ENCODE results near the gene SPEM1. TPM values are rescaled to one million over a fixed set of nuclear protein-coding genes. Genes with fewer than 3 reads are reported as not detected.

Gene SPEM1
- total and polyA plus RNA-seq, 2 of the 13 experiments (the other 11 are each of a cell fraction or from before 2014, with no cell fraction given) = not detected

DNA sequence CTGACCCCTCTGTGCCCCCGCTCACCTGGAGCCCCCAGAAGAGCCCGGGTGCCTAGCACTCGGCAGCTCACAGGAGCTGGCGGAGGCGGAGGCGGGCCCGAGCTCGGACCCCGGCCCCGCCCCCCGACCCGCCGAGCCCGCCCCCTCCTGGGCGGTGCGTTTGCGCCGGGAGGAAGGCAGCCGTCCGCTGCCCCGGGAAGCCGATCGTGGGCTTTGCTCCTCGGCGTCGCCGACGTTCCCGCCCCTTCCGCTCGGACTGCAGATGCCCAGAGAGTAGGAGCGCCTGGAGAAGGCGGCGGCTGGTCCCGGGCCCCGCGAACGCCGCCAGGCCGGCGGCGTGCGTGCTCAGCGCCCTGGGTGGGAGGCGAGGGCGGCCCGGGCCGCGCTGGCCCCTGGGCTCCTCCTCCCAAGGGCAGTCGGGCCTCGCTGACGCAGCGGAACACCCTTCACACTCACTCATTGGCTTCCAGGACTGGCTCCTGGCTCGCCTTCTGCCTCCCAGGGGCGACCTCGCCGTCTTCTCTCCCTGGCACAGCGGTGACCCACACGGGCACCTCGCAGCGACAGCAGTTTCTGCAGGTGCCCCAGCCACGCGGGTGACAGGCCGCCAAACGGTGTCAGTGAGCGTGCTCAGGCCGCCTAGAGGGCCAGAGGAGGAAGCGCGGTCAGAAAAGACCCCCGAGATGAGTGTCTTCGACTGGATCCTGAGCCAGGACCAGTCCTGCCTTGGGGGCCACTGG lies 25.5 kb upstream of the SPEM1 start, which contains the start of gene PLSCR3:
PLSCR3 (minus strand) TSS at position 74 of the 740 bp plus-strand sequence. CDS start 415 bp downstream, outside the sequence.
- DNase-seq (ENCODE audit: low spot score) (peak; percentile 75), ATAC-seq (peak; percentile 91), FAIRE-seq (no peak)
- Histone ChIP-seq H3K27ac (ENCODE audit: extremely low read length, insufficient read depth, low read length) (peak within 1 kb of the TSS; percentile 76), H2AFZ (ENCODE audit: low read length) (no peak within 1 kb of the TSS), H3K4me3 (replicated peaks in 1 of 3; ENCODE audit: insufficient read depth in 1 of 3, low read depth in 2 of 3, low read length in 3 of 3) (peak within 1 kb of the TSS; percentile 68 to 90 (median 84)), H3K9me3 (ENCODE audit: low read length) (no peaks in the 10 kb centered on the region), H3K27me3 (ENCODE audit: control insufficient read depth in 1 of 2, insufficient read depth in 2 of 2, low read length in 2 of 2) (no peaks in the 10 kb centered on the region), H3K36me3 (replicated peaks in 1 of 2; ENCODE audit: control insufficient read depth in 1 of 2, insufficient read depth in 2 of 2, low read length in 2 of 2) (peaks cover 0 to 2% of the 10 kb centered on the region in 2 experiments; a peak in 2 of 5 replicates), H3K79me2 (ENCODE audit: insufficient read depth, low read length) (no peaks in the 10 kb centered on the region), H4K20me1 (ENCODE audit: insufficient read depth, low read length) (no peaks in the 10 kb centered on the region), H3K4me2 (ENCODE audit: low read depth, low read length) (peak within 1 kb of the TSS; percentile 88), H3K9ac (ENCODE audit: insufficient read depth, low read depth, low read length) (peak within 1 kb of the TSS; percentile 76), H3K4me1 (ENCODE audit: insufficient read depth, low read length) (peaks cover 14% of the 10 kb centered on the region)
- in situ Hi-C loops (cut with HindIII; ENCODE audit: extremely low pct_ligation_motif_present, low pct_unique_long_range_greater_than_20kb) (no loop called here), intact Hi-C loops (cut with micrococcal nuclease; ENCODE audit: unreplicated experiment) (no loop called here)
- CTCF ChIA-PET (ENCODE audit: low intra/inter-chr PET ratio, low total read pairs) = no interaction called here
- POLR2A ChIA-PET = interaction anchor here (0.7 to 2.4 kb wide), 11 partner anchors 9 to 293 kb away, joined by 3 to 76 read pairs (median 4); partner anchors contain the start of genes CHRNB1, NEURL4, POLR2A and SLC35G6
- WGBS (ENCODE audit: low lambda C conversion rate) = 8% methylated on average over 5 of the region's 71 CpGs
- BruUV-seq (replicated peaks) = TSS peak; percentile 84
- TF ChIP-seq MAZ (IDR thresholded peaks at IDR 0.05; ENCODE audit: borderline replicate concordance, low read depth, low read length) (peak; percentile 41; the same call in 1 of the 2 replicates), MAZ (CRISPR knock-in tag; IDR thresholded peaks at IDR 0.05; ENCODE audit: low read depth) (peak; percentile 86), FOXK2 (IDR thresholded peaks at IDR 0.05) (no peak), RBM39 (IDR thresholded peaks at IDR 0.05; ENCODE audit: low read depth, low read length, poor library complexity, severe bottlenecking) (peak; percentile 75), PHF20 (CRISPR knock-in tag; IDR thresholded peaks at IDR 0.05) (peak; percentile 37; the same call in 1 of the 2 replicates), ZNF225 (CRISPR knock-in tag; IDR thresholded peaks at IDR 0.05) (0 out of 2 replicates have a peak, but pooled peaks have one; percentile 51), KAT8 (CRISPR knock-in tag; IDR thresholded peaks at IDR 0.05) (peak; percentile 21; the same call in 1 of the 2 replicates), HOXD1 (CRISPR knock-in tag; IDR thresholded peaks at IDR 0.05) (0 out of 2 replicates have a peak, but pooled peaks have one; percentile 7), ZNF326 (CRISPR knock-in tag; IDR thresholded peaks at IDR 0.05; ENCODE audit: borderline replicate concordance) (no peak)
- TF ChIP-seq, protein P1, sequence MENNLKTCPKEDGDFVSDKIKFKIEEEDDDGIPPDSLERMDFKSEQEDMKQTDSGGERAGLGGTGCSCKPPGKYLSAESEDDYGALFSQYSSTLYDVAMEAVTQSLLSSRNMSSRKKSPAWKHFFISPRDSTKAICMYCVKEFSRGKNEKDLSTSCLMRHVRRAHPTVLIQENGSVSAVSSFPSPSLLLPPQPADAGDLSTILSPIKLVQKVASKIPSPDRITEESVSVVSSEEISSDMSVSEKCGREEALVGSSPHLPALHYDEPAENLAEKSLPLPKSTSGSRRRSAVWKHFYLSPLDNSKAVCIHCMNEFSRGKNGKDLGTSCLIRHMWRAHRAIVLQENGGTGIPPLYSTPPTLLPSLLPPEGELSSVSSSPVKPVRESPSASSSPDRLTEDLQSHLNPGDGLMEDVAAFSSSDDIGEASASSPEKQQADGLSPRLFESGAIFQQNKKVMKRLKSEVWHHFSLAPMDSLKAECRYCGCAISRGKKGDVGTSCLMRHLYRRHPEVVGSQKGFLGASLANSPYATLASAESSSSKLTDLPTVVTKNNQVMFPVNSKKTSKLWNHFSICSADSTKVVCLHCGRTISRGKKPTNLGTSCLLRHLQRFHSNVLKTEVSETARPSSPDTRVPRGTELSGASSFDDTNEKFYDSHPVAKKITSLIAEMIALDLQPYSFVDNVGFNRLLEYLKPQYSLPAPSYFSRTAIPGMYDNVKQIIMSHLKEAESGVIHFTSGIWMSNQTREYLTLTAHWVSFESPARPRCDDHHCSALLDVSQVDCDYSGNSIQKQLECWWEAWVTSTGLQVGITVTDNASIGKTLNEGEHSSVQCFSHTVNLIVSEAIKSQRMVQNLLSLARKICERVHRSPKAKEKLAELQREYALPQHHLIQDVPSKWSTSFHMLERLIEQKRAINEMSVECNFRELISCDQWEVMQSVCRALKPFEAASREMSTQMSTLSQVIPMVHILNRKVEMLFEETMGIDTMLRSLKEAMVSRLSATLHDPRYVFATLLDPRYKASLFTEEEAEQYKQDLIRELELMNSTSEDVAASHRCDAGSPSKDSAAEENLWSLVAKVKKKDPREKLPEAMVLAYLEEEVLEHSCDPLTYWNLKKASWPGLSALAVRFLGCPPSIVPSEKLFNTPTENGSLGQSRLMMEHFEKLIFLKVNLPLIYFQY (CRISPR knock-in tag; IDR thresholded peaks at IDR 0.05; ENCODE audit: borderline replicate concordance) = 0 out of 2 replicates have a peak, but pooled peaks have one; percentile 39
- TF ChIP-seq, protein P2, sequence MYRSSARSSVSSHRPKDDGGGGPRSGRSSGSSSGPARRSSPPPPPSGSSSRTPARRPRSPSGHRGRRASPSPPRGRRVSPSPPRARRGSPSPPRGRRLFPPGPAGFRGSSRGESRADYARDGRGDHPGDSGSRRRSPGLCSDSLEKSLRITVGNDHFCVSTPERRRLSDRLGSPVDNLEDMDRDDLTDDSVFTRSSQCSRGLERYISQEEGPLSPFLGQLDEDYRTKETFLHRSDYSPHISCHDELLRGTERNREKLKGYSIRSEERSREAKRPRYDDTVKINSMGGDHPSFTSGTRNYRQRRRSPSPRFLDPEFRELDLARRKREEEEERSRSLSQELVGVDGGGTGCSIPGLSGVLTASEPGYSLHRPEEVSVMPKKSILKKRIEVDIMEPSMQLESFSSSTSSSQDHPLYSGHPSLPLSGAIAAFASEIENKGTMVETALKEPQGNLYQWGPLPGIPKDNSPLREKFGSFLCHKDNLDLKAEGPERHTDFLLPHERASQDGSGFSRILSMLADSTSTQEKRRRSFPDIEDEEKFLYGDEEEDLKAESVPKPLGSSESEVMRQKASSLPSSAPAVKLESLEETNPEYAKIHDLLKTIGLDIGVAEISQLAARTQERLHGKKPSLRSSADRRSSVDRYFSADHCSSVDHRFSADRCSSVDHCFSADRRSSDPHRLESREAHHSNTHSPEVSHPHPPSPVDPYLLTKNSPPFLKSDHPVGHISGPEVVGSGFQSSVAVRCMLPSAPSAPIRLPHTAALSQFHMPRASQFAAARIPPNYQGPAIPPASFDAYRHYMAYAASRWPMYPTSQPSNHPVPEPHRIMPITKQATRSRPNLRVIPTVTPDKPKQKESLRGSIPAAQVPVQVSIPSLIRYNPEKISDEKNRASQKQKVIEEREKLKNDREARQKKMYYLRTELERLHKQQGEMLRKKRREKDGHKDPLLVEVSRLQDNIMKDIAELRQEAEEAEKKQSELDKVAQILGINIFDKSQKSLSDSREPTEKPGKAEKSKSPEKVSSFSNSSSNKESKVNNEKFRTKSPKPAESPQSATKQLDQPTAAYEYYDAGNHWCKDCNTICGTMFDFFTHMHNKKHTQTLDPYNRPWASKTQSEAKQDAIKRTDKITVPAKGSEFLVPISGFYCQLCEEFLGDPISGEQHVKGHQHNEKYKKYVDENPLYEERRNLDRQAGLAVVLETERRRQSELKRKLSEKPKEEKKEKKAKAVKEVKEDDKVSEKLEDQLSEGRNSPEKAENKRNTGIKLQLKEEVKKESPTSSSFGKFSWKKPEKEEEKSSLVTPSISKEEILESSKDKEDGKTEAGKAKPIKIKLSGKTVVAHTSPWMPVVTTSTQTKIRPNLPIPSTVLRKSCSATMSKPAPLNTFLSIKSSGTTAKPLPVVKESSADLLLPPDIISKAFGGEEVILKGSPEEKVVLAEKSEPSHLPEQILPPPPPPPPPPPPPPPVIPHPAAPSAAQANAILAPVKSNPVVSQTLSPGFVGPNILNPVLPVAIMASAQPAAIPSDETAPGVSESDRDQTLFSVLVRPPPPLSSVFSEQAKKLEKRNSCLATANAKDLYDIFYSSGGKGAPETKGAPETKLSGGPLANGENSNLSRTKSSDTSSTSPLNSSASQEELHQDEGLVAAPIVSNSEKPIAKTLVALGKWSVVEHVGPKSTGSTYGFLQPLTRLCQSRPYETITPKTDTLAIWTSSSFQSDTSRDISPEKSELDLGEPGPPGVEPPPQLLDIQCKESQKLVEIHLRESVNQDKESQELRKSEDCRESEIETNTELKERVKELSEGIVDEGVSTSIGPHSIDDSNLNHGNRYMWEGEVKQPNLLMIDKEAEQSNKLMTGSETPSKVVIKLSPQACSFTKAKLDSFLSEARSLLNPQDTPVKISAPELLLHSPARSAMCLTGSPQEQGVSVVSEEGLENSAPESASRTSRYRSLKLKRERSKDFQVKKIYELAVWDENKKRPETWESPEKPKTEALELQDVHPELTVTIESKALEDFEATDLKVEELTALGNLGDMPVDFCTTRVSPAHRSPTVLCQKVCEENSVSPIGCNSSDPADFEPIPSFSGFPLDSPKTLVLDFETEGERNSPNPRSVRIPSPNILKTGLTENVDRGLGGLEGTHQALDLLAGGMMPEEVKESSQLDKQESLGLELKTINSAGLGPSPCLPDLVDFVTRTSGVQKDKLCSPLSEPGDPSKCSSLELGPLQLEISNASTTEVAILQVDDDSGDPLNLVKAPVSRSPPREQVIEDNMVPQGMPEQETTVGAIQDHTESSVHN (CRISPR knock-in tag; IDR thresholded peaks at IDR 0.05) = no peak
